GM18498 (cell line): ENCODE data around the gene SWI5.

Experiments
- ATAC-seq: cut with Tn5 transposase; IDR thresholded peaks from one replicate; pipeline ENCODE4 v1.9.1; 2021; ENCODE audit warnings: mild to moderate bottlenecking, moderate library complexity; ENCODE audit not compliant: unreplicated experiment

The SWI5 gene

GRCh38 chr9:128251732-128252100 lies 24.4 kb upstream of the SWI5 start:
- no peak for ATAC-seq

- ATAC-seq, result no peak
Measured at GRCh38 chr9:128252317-128253139, 23.5 kb upstream of the SWI5 start.

- no peak for ATAC-seq
Measured at GRCh38 chr9:128253140-128253990, 22.7 kb upstream of the SWI5 start.

GRCh38 chr9:128253991-128254346 lies 22.1 kb upstream of the SWI5 start:
- ATAC-seq, result no peak

GRCh38 chr9:128254362-128254761 lies 21.7 kb upstream of the SWI5 start:
- no peak for ATAC-seq

GRCh38 chr9:128254855-128255759 lies 21.0 kb upstream of the SWI5 start:
- ATAC-seq, result no peak

GRCh38 chr9:128257086-128257825 lies 18.8 kb upstream of the SWI5 start:
- ATAC-seq, result no peak

GRCh38 chr9:128257907-128258306 lies 18.2 kb upstream of the SWI5 start:
- ATAC-seq, result no peak

- ATAC-seq, result no peak
Measured at GRCh38 chr9:128258326-128258725, 17.8 kb upstream of the SWI5 start.

- no peak for ATAC-seq
Measured at GRCh38 chr9:128259156-128259555, 16.9 kb upstream of the SWI5 start.

- ATAC-seq, result no peak
Measured at GRCh38 chr9:128260340-128260739, 15.7 kb upstream of the SWI5 start.

GRCh38 chr9:128262687-128263086 lies 13.4 kb upstream of the SWI5 start:
- ATAC-seq, result no peak

- ATAC-seq, result no peak
Measured at GRCh38 chr9:128265348-128265847, 10.7 kb upstream of the SWI5 start.

- no peak for ATAC-seq
Measured at GRCh38 chr9:128266868-128267590, 9.0 kb upstream of the SWI5 start.

- ATAC-seq, result no peak
Measured at GRCh38 chr9:128271112-128271511, 5.0 kb upstream of the SWI5 start.

- no peak for ATAC-seq
Measured at GRCh38 chr9:128271512-128271911, 4.6 kb upstream of the SWI5 start.

- ATAC-seq, result no peak
Measured at GRCh38 chr9:128274245-128274644, 1.8 kb upstream of the SWI5 start.

GRCh38 chr9:128275198-128276007 lies 673 bp upstream of the SWI5 start, which contains the start of gene GOLGA2:
Gene GOLGA2, minus strand, starts transcription at chr9:128276007. Its CDS starts 31 bp downstream, at chr9:128275976.
- peak; percentile 53 for ATAC-seq
